Measurements from ENCODE around the gene PPP1R13L.
"Not testable (repeated sequence)": the region's sequence is repeated elsewhere in the genome, so short reads cannot be mapped to it uniquely, and the experiment has no call there.

Gene PPP1R13L

GRCh38 chr19:45344621-45345505 lies 60.0 kb downstream of the PPP1R13L start:
- DNase-seq: no peak

GRCh38 chr19:45342911-45343310 lies 62.0 kb downstream of the PPP1R13L start:
- DNase-seq: no peak

DNA sequence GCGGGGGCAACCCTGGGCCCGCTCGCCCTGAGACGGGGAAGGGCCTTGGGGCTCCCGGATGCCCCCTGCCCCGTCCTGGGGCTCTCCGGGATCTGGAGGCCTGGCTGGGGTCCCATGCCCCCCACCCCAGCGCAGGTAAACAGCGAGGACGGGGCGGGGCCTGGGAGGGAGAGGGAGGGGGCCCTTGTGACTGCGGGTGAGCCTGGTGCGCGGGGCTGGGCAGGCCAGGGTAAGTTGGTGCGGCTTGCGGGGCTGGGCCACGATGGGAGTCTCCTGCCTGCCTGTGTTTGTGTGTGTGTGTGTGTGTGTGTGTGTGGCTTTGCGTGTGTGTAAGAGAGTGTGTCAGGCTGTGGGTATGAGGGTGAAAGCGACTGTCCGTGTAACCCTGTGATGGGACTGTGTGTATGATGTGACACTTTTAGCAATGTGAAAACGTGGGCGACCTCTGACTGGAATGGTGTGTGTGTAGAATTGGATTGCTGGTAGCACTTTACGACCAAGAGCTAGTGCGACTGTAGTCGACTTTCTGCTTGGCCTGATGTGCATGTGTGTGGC lies 63.9 kb downstream of the PPP1R13L start:
- no peak for DNase-seq

DNA sequence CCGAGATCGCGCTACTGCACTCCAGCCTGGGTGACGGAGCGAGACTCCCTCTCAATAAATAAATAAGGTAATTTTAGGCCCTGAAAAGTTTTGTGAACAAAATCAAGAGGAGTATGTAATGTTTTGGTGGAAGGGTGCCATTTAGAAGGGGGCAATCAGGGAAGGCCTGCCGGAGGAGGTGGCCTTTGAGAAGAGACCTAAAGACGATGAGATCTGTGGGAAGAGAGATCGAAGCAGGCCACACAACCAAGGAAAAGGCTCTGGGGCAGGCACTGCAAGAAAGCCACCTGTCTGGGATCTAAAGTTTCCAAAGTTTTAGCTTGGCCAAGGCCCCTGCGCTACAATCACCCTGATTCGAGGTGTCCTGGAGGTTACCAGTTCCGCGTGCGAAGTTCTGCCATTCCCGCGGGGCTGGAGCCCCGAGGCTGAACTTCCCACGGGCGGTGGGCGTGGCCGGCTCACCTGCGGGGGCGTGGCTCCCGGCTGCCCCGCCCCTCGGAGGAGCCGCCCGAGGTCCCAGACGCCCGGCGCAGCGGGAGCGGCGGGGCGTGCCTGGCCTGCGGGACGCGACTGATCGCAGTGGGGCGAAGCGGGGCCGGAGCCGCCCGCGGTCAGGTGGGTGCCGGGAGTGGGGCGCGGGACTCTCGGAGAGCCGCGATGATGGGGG lies 64.5 kb downstream of the PPP1R13L start, which contains the start of gene KLC3:
Gene KLC3 (plus strand): TSS at position 519 of the 667 bp plus-strand sequence. CDS start 4,792 bp downstream, outside the sequence.
- DNase-seq: peak; percentile 13

DNA sequence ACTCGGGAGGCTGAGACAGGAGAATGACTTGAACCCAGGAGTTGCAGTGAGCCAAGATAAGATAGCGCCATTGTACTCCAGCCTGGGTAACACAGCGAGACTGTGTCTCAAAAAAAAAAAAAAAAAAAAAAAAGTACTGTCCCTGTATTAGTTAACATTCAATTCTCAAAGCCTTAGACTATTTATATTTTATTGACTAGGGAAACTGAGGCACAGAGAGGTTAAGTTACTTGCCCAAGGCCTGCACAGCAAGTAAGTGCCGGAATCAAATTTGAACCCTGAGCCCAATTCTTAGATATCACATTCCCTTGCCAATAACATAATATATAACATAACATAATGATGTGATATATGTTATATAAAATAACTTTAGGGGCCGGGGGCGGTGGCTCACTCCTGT lies 65.2 kb downstream of the PPP1R13L start:
- DNase-seq: no peak

GRCh38 chr19:45336696-45337251 lies 68.1 kb downstream of the PPP1R13L start:
- DNase-seq: no peak

DNA sequence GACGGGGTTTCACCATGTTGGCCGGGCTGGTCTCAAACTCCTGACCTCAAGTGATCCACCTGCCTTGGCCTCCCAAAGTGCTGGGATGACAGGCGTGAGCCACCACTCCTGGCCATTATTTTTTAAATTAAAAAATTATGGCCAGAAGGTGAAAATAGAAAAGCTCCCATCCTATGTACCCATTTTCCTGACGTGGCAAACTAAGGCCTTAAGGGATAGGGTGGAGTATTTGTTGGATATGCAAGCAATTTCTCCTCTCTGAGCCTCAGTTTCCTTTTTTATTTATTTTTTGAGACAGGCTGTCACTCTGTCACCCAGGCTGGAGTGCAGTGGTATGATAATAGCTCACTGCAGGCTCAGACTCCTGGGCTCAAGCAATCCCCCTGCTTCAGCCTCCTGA lies 70.0 kb downstream of the PPP1R13L start:
- not testable (repeated sequence) for DNase-seq

GRCh38 chr19:45333609-45334303 lies 71.1 kb downstream of the PPP1R13L start:
- DNase-seq: no peak

- no peak for DNase-seq
These were observed 73.5 kb downstream of the PPP1R13L start for GRCh38 chr19:45331411-45331810.

Measured in activated CD4-positive, alpha-beta T cell treated with anti-CD3 and anti-CD28 coated beads for 1 hour (primary cell).